HG03060 (cell line): ENCODE data around the gene CORO2B.

Experiments used
- ATAC-seq: cut with Tn5 transposase; IDR thresholded peaks from one replicate; pipeline ENCODE4 v1.9.1; 2021; ENCODE audit warnings: low read depth, moderate number of reproducible peaks; ENCODE audit not compliant: unreplicated experiment

Gene CORO2B

DNA sequence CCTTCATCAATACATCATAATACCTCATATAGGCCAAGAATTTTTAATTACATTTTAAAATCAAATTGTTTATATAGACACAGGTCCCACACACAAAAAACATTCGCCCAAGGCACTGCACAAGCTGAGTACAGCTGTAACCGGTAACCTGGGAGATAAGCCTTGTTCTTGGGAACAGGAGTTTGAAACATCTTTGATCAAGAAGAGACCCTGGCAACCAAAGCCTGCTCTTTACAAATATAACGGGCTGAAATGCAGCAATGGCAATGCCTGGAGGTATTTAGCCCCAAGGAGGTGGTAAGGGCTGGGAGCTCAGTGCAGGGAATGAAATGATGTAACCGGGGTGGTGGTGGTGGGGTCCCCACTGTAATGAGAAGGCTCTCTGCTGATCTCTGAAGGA lies 7.2 kb upstream of the CORO2B start:
- no peak for ATAC-seq

- ATAC-seq, result no peak
Observed at GRCh38 chr15:68572309-68572708, 6.5 kb upstream of the CORO2B start.

DNA sequence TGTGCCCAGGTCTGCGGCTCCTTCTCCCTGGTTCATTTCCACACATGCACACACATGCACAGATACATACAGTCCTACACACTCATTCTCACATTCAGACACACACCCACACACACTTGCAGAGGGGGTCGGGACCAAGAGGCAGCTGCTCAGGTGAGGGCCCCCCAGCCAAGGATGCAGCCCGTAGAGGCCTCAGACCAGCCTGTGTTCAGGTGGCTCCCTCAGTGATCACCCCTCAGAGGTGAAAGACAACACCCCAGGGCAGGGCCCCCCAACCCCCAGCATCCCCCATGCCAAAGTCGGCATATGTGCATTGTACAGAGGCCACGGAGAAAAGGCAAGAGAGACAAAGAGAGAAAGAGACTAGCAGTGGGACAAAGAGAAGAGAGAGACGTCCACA lies 5.9 kb upstream of the CORO2B start:
- no peak for ATAC-seq

GRCh38 chr15:68574046-68574445 lies 4.7 kb upstream of the CORO2B start:
- ATAC-seq, result no peak

DNA sequence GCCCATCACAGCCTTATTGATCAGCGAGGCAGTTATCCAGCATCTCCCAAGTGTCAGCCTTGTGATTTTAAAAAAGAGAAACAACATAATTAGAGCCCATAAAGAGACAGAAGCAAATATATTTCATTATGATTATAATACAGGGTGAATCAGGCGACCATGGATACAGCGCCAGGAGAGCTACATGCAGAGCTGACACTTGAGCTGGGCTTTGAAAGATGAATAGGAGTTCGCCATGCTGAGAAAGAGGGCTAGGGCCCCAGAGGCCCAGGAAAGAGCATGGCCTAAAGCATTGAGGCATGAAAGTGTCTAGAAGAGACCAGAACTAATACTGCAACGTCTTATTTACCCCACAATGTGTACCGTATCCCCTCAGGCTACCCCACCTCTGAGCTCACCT lies 4.2 kb upstream of the CORO2B start:
- no peak for ATAC-seq

DNA sequence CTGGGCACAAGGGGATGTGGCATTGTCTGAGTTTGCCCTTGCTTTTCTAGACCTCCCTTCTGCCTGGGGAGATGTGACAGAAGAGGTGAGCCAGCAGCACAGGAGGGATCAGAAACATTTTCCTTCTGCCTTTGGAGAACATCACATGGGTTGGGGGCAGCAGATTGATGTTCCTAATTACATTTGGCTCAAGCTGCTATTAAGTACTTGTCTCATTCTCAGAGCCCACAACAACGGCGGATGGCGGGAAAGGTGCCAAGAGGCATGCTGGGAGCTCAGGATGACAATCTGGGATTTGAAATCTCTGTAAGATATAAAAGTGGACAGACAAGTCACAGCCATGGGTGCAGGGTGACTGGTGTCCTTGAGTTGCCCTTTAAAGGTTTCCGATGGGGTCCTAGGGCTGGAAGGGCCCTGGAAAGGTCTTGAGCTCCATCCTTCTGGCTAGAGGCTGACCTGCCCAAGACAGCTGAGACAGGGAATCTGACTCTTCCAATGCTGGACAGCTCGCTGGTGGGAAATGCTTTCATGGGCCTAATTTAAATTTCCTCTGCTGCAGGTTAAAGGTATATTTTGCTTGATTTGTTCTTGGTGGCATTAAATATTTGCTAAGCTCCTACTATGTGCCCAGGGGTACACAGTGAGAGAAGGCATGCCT lies 2.4 kb upstream of the CORO2B start:
- no peak for ATAC-seq

- no peak for ATAC-seq
Observed at GRCh38 chr15:68578175-68578979, 416 bp upstream of the CORO2B start.

DNA sequence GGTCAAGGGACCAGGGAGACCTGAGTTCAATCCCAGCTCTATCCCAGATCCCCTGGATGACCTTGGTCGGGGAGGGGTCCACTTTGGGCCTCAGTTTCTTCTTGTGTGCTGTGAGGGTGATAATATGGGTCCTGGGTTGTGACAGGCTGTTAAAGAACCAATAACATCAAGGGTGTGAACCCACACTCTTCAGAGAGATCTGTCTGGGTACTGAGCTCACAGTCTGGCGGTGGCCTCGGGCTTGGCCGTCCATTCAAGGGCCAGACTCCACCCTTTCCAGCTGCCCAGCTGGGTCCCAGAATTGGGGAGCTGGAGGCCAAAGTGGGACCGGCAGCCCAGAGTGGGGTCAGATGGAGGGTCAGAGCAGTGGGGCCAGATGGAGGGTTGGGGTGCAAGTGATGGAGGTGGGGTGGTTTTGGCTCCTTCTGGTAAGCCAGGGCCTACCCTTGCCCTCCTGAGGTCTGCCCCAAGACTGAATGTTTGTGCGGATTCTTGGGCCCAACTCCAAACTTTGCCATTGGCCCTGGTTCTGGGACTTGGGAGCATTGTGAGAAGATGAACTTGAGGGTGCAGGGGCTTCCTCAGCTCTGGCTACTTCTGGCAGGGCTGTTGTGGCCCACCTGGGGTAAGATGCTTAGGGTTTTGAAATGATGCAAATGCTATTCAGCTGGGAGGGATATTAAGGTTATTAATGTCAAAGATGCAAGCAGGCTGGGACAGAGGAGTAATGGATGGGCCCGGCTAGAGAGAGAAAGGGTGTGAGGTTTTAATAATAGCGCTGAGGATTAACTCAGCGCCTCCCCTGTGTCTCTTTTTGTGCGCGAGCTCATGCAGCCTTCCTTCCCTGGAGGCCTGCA lies 1.5 kb downstream of the CORO2B start:
- no peak for ATAC-seq

DNA sequence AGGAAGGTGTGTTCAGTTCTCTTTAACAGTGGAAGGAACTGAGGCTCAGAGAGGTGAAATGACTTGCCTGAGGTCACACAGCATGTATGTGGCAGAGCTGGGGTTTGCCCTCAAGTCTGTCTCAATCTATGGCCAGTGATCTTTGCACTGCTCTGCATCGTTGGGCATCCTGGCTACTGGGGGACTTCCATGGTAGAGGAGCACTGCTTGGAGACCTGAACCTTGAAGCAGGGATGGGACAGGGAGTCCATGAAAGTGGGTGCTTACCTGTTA lies 2.0 kb downstream of the CORO2B start:
- no peak for ATAC-seq

GRCh38 chr15:68581725-68582124 lies 2.9 kb downstream of the CORO2B start:
- no peak for ATAC-seq

DNA sequence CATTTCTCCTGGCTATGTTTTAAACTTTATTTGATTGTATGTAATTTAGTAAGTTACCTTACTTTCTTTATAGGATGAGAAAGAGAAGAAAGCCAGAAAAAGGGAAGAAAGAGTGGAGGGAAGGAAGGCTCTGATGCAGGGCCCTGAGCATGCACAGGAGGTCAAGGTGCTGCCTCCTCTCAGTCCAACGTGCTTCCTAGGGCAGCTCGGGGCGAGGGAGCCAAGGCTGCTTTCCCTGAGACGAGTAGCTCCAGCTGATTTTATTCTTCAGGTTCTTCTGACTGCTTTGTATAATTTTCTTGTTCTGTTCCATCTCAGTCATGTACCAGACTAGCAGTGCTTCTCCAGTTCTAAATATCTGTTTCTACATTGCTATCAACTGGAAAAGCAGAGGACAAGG lies 3.4 kb downstream of the CORO2B start:
- ATAC-seq, result no peak

DNA sequence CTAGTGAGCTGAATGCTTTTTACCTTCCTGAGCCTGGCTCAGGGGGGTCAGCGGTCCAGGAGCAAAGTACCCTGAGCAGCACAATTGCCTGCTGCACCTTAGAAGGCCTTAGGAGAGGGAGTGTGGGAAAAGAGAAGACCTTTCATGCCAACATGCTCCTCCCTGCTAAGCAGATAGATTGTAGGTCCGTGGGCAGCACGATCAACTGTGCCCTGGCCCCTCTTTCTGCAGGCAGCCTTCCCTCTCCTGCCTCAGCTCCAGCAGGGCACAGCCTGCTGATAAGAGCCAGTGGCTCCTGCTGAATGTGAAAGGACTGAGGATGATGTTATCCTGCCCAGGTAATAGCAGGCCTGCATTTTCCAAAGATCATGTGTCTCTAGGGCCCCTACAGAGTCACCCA lies 4.1 kb downstream of the CORO2B start:
- ATAC-seq, result no peak

DNA sequence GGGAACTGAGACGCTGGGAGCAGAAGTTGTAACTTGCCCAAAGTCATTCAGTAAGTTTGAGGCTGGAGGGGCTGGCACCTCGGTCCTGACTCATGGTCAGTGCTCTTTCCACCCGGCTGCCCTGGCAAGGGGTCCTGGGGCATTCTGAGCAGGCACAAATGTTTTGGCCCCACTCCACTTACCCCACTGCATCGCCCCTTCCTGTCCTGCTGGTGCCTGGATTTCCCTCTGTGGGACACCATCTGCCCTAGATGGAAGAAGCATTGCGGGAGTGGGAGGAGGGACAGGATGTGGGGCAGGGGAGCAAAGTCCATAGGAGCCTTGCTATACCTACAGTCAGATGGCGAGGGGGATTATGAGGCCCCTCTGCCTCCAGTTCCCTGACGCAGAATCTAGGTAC lies 4.5 kb downstream of the CORO2B start:
- ATAC-seq, result no peak

GRCh38 chr15:68583936-68584755 lies 5.4 kb downstream of the CORO2B start:
- no peak for ATAC-seq

GRCh38 chr15:68584756-68585573 lies 6.2 kb downstream of the CORO2B start:
- no peak for ATAC-seq

- ATAC-seq, result no peak
Observed at GRCh38 chr15:68585574-68586273, 6.9 kb downstream of the CORO2B start.

DNA sequence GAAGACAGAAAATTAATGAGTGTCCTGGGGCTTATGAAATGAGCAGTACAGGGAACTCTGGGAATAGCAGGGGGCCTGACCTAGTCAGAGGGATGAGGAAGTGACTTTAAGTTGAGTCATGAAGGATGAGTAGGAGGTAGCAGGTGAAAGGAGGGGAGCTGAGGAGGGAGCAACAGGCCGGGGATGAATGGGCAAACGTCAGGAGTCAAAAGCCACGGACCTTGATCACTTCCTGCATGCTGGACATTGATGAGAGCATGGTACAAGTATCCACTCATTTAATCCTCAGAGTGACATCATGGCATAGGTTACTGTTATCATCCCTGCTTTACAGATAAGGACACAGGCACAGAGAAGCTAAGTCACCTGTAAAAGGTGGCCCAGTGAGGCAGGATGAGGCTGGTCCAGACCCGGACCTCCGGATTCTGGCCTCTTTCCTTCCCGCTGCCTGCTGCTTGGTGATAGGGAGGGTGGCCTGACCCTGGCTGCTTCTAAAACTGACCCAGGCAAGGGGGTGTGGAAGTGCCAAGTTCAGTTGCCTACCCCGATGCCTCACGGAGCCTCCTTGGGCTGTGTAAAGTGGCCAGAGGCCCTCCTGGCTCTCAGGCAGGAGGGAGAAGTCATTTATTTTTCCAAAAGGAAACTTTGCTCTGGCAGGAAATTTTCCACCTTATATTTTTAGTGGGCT lies 7.6 kb downstream of the CORO2B start:
- ATAC-seq, result no peak

DNA sequence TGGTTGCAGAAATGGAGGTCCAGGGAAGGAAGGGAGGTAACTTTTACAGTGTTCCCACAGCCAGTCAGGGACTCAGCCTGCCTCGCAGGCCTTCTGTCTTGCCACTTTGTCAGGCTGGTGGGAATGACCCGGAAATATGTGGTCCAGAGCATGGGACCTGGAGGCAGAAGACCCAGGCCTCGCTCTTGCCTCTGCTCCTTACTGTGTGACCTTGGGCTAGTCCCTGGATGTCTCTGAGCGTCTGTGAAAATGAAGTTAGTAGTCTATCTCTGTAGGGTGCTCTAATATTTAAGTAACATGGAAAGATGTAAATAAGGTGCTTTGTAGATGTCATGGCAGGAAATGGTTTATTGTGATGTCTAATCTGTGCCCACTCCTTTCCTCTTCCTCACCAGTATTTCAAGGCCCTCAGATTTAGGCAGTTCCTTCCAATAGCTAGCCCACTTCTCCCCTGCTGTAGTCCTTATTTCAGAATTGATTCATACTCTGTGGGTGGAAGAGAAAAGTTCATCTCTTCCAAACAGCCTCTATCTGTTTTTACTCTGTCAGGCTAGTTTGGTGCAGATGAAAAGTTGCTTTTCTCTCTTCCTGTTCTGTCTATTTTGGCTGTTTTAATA lies 9.1 kb downstream of the CORO2B start:
- ATAC-seq, result no peak
